ENCODE results near the gene ATP8A2.

- no peak for TF ChIP-seq YY1 (IDR thresholded peaks at IDR 0.05; ENCODE audit: insufficient read depth, insufficient read length)
- no peak for TF ChIP-seq ZNF274 (IDR thresholded peaks at IDR 0.05; ENCODE audit: low read depth, low read length)
Observed at GRCh38 chr13:25874907-25875306, 503.1 kb downstream of the ATP8A2 start.

Data from NT2/D1 (cell line).